ENCODE data around the gene ZBTB20.

DNA sequence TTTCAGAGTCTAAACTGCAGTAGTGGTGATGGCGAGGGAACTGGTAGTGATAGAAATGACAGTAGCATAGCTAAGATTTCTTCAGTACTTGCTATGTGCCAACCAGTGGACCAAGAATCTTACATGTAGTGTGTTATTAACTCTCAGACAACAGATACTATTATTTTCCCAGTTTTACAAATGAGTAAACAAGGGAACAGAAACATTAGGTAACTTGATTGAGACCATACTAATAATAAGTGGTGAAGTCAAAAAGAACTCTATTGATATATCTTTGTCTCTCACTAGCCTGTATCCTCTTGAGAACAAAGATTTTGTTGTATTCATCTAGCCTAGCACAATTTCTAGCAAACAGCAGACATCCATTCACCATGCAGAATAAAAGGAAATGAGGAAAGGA lies 250.1 kb downstream of the ZBTB20 start:
- TF ChIP-seq POLR2A (IDR thresholded peaks at IDR 0.05; ENCODE audit: low read depth, low read length), result no peak
- TF ChIP-seq CTCF (conservative IDR thresholded peaks at IDR 0.05; ENCODE audit: low read depth, low read length), result no peak
- TF ChIP-seq, protein P1, sequence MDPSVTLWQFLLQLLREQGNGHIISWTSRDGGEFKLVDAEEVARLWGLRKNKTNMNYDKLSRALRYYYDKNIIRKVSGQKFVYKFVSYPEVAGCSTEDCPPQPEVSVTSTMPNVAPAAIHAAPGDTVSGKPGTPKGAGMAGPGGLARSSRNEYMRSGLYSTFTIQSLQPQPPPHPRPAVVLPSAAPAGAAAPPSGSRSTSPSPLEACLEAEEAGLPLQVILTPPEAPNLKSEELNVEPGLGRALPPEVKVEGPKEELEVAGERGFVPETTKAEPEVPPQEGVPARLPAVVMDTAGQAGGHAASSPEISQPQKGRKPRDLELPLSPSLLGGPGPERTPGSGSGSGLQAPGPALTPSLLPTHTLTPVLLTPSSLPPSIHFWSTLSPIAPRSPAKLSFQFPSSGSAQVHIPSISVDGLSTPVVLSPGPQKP (IDR thresholded peaks at IDR 0.05; ENCODE audit: borderline replicate concordance, low read depth, low read length), result no peak
- no peak for TF ChIP-seq CEBPB (IDR thresholded peaks at IDR 0.05; ENCODE audit: low read depth, low read length)
- TF ChIP-seq MAFK (IDR thresholded peaks at IDR 0.05; ENCODE audit: low read depth, low read length), result no peak
- no peak for TF ChIP-seq RAD21 (IDR thresholded peaks at IDR 0.05; ENCODE audit: low read length)
- TF ChIP-seq CHD1 (IDR thresholded peaks at IDR 0.05; ENCODE audit: low read depth, low read length), result no peak

Data from IMR-90 (cell line).